ENCODE data around the gene SERPINF2.

DNA sequence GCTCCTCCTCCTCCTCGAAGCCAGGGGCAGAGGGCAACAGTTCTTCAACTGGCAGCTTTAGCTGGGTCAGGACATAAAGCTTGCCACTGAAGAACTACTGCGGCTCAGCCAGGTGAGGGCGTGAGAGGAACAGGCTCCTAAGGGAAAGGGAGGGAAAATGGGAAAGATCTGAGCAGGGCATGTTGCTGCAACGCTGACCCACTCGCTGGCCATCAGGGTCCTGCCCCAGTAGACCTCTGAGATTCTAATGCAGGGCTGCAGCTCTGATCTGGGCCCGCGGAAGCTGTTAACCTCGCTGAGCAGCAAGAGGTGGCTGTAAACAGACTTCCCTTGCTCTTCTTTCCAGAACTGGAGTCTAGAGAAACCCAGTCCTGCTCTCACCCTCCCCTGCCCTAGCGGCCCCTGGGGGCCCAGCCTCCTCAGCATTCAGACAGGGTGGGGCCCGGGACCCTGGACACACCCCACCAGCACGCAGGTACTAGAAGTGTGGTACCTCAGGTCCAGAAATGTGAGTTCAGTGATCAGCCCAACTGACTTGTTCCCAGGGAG, 28.7 kb upstream of the SERPINF2 start:
- TF ChIP-seq, protein P1, sequence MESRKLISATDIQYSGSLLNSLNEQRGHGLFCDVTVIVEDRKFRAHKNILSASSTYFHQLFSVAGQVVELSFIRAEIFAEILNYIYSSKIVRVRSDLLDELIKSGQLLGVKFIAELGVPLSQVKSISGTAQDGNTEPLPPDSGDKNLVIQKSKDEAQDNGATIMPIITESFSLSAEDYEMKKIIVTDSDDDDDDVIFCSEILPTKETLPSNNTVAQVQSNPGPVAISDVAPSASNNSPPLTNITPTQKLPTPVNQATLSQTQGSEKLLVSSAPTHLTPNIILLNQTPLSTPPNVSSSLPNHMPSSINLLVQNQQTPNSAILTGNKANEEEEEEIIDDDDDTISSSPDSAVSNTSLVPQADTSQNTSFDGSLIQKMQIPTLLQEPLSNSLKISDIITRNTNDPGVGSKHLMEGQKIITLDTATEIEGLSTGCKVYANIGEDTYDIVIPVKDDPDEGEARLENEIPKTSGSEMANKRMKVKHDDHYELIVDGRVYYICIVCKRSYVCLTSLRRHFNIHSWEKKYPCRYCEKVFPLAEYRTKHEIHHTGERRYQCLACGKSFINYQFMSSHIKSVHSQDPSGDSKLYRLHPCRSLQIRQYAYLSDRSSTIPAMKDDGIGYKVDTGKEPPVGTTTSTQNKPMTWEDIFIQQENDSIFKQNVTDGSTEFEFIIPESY (IDR thresholded peaks at IDR 0.05; ENCODE audit: borderline replicate concordance, low read depth), result no peak
- TF ChIP-seq YY1 (IDR thresholded peaks at IDR 0.05; ENCODE audit: low read depth), result no peak
- TF ChIP-seq CTCF (IDR thresholded peaks at IDR 0.05), result peak; percentile 35
- TF ChIP-seq, protein P2, sequence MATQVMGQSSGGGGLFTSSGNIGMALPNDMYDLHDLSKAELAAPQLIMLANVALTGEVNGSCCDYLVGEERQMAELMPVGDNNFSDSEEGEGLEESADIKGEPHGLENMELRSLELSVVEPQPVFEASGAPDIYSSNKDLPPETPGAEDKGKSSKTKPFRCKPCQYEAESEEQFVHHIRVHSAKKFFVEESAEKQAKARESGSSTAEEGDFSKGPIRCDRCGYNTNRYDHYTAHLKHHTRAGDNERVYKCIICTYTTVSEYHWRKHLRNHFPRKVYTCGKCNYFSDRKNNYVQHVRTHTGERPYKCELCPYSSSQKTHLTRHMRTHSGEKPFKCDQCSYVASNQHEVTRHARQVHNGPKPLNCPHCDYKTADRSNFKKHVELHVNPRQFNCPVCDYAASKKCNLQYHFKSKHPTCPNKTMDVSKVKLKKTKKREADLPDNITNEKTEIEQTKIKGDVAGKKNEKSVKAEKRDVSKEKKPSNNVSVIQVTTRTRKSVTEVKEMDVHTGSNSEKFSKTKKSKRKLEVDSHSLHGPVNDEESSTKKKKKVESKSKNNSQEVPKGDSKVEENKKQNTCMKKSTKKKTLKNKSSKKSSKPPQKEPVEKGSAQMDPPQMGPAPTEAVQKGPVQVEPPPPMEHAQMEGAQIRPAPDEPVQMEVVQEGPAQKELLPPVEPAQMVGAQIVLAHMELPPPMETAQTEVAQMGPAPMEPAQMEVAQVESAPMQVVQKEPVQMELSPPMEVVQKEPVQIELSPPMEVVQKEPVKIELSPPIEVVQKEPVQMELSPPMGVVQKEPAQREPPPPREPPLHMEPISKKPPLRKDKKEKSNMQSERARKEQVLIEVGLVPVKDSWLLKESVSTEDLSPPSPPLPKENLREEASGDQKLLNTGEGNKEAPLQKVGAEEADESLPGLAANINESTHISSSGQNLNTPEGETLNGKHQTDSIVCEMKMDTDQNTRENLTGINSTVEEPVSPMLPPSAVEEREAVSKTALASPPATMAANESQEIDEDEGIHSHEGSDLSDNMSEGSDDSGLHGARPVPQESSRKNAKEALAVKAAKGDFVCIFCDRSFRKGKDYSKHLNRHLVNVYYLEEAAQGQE (IDR thresholded peaks at IDR 0.05; ENCODE audit: low read depth, low read length), result no peak
- no peak for TF ChIP-seq POLR2AphosphoS5 (IDR thresholded peaks at IDR 0.05; ENCODE audit: low read depth, low read length)
- no peak for TF ChIP-seq MXI1 (IDR thresholded peaks at IDR 0.05; ENCODE audit: low read depth, low read length)
- no peak for TF ChIP-seq JUND (IDR thresholded peaks at IDR 0.05)
- no peak for TF ChIP-seq TCF12 (IDR thresholded peaks at IDR 0.05)
